GM21390 (cell line): ENCODE results near the gene EVPLL.
"Not testable (repeated sequence)": the region's sequence is repeated elsewhere in the genome, so short reads cannot be mapped to it uniquely, and the experiment has no call there.

Experiments
- ATAC-seq: cut with Tn5 transposase; IDR thresholded peaks from one replicate; pipeline ENCODE4 v1.9.1; 2021; ENCODE audit not compliant: unreplicated experiment

The EVPLL gene

DNA sequence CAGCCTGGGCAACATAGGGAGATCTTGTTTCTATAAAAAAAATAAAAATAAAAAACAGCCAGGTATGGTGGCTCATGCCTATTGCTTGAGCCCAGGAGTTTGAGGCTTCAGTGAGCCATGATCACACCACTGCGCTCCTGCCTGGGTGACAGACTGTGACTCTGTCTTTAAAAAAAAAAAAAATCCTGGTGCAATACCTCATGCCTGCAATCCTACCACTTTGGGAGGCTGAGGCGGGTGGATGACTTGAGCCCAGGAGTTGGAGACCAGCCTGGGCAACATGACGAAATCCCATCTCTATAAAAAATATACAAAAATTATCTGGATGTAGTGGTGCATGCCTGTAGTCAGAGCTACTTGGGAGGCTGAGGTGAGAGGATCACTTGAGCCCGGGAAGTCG lies 1.0 kb downstream of the EVPLL start:
- not testable (repeated sequence) for ATAC-seq

DNA sequence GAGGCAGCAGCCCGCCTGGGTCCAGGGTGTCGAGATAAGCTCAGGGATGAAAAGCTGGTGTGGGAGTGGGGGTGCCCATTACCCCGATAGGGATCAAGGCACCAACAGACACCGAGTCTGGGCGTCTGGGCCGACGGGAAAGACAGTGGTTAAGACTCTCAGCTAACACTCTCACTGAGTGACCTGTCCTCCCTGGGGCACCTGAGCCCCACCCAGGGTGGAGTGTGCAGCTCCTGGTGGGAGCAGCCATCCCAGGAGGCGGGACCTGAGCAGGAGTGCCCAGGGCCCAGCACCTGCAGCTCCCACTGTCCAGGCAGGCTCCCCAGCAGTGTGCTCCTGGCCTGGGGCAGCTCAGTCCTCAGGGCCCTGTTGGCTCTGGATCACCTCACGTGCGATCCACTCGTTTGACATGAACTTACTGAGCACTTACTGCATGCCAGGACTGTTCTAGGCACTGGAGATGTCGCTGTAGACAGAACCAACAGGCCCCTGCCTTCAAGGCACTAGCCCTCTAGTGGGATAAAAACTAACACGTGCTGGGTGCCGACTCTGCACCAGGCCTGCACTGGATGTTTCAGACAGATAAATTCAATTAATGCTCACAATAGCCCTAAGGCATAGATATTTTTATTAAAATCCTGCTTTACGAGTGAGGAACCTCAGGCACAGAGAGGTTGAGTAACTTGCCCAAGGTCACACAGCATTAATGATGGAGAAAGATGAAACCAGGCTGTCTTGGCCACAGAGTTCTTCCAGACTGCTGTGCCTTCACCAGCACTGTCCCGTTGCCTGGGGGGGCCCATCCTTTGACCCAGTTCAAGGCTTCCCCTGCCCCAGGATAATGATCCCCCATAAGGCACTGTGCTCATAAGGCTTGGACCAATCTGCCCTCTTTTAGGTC lies 1.9 kb downstream of the EVPLL start:
- no peak for ATAC-seq

DNA sequence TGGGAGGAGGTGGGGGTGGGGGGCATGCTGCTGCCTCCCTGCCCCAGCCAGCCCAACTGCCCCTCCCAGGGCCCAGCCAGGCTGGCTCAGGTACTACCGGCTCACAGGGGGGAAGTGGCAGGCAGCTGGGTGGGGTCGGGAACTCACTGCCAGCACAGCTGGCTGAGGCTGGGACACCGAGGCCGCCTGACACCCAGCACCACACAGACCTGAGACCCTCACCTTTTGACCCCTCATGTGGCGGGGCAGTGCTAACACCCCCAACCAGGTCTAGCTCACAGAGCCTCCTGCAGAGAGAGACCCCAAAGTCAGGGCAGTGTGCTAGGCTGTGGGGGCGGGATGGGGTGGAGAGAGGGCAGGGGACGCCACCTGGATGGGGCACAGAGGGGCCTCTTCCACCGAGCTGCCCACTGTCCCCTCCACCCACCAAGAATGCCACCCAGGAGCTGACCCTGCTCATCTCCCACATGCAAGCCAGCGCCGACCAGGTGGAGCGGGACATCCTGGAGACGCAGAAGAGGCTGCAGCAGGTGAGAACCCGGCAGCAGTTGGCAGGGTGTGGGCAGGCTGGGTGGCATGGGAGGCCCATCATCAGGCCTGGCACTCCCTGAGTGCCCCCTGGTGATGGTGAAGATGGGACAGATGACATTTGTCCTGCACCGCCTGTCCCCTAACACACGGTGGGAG lies 3.0 kb downstream of the EVPLL start:
- no peak for ATAC-seq

DNA sequence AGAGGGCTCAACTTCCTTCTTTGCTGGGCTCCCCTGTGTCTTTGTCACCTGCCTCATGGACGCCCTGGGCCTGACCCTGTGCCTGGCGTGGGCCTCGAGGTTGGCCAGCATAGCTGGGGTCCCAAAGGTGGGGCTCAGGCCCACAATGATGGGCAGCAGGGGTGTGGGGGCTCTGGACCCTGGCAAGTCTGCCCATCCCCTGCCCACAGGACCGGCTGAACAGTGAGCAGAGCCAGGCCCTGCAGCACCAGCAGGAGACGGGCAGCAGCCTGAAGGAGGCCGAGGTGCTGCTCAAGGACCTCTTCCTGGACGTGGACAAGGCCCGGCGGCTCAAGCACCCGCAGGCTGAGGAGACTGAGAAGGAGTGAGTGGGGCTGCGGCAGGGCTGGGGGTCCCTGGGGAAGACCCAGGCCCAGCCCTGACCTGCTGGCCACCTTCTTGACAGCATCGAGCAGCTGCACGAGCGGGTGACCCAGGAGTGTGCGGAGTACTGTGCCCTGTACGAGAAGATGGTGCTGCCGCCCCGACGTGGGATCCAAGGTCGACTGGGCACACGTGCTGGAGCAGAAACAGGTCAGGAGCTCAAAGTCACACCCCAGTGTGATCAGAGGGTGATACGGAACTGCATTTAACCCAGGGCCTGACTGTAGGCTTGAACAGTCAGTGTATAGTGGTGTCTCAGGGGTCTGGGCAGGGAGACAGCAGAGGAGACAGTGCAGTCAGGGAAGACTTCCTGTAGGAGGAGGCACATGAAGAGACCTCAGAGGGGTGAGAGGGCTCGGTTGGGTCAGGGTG lies 3.8 kb downstream of the EVPLL start:
- ATAC-seq, result no peak

DNA sequence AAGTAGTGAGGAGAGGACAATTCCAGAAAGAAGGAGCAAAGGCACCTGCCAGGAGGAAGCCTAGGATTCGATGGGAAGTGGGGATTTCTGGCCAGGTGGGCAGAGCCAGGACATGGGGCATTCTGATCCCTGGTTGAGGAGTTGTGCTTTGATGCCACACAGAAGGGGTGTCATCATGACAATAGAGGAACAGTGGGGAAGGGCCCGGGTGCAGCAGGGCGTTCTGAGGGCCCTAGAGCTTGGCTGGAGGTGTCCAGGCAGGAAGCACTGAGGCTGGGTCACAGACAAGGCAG lies 4.3 kb downstream of the EVPLL start:
- no peak for ATAC-seq

DNA sequence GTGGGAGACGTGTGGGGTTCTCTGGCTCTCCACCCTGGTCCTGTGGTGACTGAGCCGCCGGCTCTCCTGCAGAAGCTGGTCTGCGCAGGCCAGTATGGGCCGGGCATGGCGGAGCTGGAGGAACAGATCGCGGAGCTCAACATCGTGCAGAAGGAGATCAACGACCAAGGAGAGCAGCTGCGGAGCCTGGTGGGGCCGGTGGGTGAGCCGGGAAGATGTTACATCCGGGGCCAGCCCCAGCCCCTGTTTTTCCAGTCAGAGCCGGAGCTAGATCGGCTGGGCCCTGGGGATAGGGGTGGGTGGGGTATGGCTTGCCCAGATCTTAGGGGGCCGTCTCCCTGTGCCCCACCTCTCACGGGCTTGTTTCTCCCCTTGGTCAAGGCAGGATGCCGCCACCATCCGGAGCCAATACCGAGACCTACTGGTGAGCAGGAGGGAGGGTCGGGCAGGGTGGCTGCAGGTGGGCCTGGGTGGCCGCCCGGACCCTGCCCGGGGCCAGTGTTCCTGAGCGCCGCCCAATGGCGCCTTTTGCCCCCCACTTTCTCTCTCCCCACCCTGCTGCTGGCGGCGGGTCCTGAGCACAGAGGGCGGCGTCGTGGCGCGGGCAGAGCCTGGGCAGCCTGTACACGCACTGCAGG lies 5.0 kb downstream of the EVPLL start:
- ATAC-seq, result no peak

DNA sequence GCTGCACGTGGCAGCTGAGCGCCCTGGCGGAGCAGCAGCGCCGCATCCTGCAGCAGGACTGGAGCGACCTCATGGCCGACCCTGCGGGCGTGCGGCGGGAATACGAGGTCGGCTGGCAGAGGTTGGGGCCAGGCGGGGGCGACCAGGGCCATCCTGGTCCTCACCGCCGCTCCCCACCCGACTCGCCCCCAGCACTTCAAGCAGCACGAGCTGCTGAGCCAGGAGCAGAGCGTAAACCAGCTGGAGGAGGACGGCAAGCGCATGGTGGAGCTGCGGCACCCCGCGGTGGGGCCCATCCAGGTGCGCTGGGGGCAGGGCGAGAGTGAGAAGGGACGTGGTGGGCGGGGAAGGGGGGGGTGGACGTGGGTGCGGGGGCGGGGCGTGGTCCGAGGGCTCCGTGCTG lies 5.5 kb downstream of the EVPLL start:
- not testable (repeated sequence) for ATAC-seq

DNA sequence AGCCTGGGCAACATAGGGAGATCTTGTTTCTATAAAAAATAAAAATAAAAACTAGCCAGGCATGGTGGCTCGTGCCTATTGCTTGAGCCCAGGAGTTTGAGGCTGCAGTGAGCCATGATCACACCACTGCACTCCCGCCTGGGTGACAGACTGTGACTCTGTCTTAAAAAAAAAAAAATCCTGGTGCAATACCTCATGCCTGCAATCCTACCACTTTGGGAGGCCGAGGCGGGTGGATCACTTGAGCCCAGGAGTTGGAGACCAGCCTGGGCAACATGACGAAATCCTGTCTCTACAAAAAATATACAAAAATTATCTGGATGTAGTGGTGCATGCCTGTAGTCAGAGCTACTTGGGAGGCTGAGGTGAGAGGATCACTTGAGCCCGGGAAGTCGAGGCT lies 6.7 kb downstream of the EVPLL start:
- not testable (repeated sequence) for ATAC-seq

DNA sequence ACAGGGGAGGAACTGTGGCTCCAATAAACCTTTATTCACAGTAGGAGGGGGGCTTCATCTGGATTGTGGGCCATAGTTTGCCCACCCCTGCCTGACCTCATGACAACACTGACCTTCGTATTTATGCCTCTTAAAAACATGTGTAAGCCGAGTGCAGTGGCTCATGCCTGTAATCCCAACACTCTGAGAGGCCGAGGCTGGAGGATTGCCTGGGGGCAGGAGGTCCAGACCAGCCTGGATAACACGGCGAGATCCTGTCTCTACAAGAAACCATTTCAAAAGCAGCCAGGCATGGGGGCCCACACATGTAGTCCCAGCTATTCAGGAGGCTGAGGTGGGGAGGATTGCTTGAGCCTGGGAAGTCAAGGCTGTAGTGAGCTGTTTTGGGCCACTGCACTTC lies 10.0 kb downstream of the EVPLL start:
- not testable (repeated sequence) for ATAC-seq

DNA sequence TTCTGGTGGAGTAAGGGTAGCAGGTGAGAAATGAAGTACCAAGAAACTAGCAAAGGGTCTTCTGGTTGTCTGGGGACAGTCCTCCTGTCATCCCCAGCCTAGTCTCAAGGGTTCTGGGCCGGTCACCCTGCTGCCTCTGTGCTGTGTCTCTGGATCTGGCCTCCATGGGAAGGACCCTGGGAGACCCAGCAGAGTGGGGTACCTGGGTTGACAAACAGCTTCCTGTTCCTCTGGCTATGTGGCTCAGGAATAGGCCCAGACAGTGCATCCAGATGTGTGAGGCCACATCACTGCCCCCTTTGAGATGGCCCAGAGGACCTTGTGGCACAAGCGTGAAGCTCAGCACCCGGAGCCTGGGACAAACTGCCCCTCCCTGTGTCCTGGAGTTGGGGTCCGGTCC lies 10.7 kb downstream of the EVPLL start:
- ATAC-seq, result not testable (repeated sequence)

DNA sequence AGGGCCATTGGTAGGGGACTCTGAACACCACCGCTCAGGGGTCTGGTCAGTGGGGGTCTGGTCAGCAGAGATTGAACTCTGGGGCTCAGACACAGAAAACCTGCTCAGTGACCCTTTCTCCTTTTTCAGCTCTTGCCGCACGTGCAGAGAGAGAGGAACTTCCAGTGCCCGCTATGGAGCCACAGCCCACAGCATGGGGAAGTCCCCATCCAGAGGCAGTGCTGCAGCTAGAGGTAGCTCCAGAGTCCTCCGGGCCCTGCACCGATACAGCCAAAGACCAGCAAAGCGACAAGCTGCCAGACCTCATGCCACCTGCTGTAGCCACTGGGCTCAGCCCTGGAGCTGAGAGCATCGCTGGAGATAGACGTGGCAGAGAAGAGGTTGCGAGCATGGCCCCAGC lies 11.2 kb downstream of the EVPLL start:
- not testable (repeated sequence) for ATAC-seq

DNA sequence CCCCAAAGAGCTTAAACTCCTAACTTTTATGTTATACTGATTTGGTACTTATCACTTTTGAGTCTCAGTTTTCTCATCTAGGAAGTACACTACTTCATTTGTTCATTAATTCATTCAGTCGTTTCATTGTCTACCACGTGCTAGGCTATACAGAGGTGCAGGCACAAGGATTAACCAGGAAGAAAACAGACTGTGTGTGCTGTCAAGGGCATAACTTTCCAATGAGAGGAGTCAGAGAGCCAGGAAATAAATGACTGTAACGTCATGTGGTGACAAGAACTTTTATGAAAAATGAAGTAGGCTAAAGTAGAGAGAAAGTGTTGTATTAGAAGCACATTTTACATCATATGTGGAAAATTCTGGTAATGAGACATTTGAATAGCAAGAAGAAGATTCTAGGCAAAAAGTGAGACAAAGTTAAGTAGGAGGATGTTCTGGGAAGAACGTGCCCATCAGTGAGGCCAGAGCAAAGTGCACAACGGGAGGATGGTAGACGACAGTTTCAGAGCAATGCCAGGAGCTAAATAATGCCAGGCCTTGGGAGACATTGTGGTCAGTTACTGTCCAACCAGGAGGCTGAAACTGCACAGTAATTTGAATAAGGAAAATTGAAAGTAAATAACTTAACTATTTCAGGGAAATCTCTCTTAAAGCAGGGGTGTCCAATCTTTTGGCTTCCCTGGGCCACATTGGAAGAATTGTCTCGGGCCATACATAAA lies 24.5 kb downstream of the EVPLL start:
- not testable (repeated sequence) for ATAC-seq

DNA sequence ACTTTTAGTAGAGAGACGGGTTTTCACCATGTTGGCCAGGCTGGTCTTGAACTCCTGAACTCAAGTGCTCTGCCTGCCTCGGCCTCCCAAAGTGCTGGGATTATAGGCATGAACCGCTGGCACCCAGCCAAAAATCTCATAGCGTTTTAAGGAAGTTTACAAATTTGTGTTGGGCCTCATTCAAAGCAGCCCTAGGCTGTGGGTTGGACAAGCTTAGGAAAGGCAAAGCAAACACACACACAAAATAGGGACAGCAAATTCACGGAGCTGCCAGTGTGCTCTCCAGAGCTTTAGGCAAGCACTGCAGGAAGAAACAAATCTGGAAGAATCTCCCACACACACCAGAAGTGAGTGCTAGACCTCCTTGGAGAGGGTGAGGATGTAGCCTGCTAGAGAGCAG lies 25.6 kb downstream of the EVPLL start:
- ATAC-seq, result peak; percentile 17

DNA sequence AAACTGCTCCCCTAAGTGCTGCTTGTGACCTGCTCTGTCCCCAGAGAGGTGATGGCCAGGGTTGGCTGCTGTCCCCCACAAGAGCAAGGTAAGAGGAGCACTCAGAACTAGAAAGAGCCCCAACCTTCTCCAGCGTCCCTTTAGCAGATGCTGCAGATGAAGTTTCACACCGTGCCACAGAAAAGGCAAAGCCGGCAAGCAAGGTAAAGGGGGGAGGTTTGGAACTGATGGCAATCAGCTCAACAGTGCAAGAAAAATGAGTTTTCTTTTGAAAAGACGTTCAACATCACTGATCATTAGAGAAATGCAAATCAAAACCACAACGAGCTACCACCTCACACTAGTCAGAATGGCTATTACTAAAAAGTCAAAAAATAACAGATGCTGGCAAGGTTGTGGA lies 26.0 kb downstream of the EVPLL start:
- ATAC-seq, result peak; percentile 89

DNA sequence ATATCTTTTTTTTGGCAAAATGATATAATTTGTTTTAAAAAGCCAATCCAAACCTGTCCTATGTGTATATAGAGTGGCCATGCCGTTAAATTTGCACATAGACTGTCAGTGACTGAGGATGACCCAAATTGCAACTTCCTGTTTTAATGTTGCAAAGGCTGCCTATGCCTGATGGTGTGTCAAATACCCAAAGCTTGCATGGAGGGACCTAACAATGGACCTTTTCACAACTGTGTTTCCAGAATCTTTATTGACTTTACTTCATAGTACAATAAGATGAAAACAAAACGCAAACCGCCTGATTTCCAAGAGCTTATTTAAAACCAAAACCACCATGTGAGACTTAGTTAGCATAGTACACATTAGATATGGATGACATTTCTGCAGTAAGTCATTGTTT lies 31.3 kb downstream of the EVPLL start:
- ATAC-seq, result not testable (repeated sequence)

DNA sequence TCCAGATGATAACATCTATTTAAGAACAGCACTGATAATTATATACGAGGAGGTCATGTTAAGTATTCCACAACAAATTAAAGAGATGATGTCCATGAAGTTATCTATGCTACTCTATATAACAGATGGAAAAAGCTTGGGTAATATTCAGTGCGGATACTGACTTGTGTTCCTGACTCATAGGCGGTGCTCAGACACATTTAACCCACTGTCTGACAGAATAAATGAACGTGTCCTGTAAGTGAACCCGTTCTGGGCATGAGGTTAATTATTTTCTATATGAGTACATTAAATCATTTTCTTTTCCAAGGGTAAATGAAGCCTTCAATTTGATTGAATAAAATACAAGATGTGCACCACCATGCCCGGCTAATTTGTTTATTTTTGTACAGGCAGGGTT lies 31.7 kb downstream of the EVPLL start:
- not testable (repeated sequence) for ATAC-seq

DNA sequence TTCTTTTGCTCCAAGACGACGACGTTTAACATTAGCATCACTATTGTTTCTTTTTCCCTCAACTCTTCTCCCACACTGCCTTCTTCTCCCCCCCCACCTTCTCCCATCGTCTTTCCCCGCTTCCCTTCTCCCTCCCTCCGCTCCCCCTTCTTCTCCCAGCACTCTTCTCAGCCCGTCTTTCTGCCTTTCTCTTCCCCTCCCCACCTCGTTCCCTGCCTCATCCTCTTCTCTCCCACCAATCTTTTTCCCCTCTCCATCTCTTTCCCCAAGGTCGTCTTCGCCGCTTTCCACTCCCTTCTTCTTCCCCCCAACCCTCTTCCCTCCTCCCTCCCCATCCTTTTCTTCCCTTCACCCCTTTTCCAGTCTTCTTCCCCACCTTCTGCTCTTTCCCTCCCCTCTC lies 33.2 kb downstream of the EVPLL start:
- ATAC-seq, result not testable (repeated sequence)

DNA sequence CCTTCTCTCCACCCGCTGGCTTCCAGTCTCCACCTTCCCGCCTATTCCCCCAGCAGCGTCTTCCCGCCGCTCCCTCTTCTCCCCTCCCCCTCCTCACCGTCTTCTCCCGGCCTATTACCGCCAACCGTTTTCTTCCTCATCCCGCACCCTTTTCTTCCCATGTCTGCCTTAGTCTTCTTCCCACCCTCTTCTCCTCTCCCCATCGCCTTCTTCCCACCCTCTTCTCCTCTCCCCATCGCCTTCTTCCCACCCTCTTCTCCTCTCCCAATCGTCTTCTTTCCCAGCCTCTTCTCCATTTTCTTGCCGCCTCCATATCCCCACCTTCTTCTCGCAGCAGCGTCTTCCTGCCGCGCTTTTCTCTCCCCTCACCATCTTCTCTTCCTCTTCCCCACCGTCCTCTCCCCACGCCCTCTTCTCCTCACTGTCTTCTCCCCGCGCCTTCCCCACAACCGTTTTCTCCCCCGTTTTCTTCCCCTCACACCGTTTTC lies 33.8 kb downstream of the EVPLL start:
- ATAC-seq, result not testable (repeated sequence)

DNA sequence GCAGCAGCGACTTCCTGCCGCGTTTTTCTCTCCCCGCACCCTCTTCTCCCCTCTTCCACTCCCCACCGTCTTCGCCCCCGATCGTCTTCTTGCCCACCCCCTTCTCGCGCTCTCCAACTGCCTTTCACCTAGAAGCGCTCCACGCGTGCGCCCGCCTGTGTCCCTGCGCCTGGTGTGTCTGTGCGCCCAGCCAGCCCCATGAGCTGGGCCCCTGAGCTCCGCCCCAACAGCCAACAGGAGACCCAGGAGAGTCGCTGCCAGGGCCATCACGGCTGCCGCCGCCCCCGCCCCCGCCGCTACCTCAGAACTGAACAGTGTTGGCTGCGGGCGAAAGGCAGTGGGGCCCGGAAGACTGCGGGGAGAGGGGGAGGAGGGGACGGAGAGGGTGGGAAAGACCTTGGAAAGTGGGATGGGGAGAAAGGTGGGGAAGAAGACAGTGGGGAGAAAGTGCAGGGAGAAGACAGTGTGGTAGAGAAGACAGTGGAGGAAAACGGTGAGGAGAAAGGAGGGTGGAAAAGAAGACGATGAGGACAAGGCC lies 34.5 kb downstream of the EVPLL start:
- ATAC-seq, result peak; percentile 87

DNA sequence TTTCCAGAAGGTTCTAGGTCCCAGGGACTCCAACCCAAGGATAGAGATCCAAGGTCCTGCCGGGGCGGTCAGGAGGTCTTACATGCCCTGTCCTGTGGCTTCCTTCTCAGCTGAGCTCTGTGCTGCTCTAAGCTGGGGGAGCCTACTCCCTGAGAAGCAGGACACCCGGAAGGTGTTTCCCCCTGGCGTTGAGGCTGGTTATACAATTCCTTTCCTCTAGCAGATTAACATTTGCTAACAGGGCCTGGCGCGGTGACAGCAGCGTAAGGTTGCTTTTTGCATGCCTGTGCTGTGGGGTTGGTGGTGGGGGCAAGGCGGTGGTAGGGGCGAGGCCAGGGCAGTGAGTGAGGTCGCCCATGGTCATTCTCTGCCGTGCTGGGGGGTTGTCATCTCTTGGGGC lies 43.9 kb downstream of the EVPLL start:
- ATAC-seq, result not testable (repeated sequence)
